H7 (cell line): ENCODE measurements around the gene CERS1. TPM values are rescaled to one million over a fixed set of nuclear protein-coding genes. Genes with fewer than 3 reads are reported as not detected.

ENCODE experiments used
- DNase-seq: peaks from one replicate; pipeline ENCODE4 v3.0.0; 2012
- H3K27me3 ChIP-seq: 2 replicates; pipeline ENCODE4 v1.6.0; 2011; ENCODE audit warnings: mild to moderate bottlenecking, low read length; ENCODE audit not compliant: control insufficient read depth, insufficient read depth
- H3K36me3 ChIP-seq: replicated peaks from 2 replicates; pipeline ENCODE4 v1.5.1; 2011; ENCODE audit warnings: low read length; ENCODE audit not compliant: control insufficient read depth, insufficient read depth
- H3K4me3 ChIP-seq: 2 replicates; pipeline ENCODE4 v1.5.1; 2011; ENCODE audit warnings: low read depth, mild to moderate bottlenecking, control low read depth, low read length, moderate library complexity; ENCODE audit not compliant: insufficient read depth
- total RNA-seq: library from RNA; depleted of rRNA; stranded (reverse); fragments of >200 nt; shearing (Covaris generic); gene quantifications from 2 replicates; pipeline ENCODE4 v1.2.3, GENCODE V29; 2014

The CERS1 gene
- total RNA-seq, 1 experiment from 2014 or later: 7.8 TPM

GRCh38 chr19:18898081-18898606 is 2.2 kb upstream of the CERS1 start:
- no peak for DNase-seq
- H3K36me3 ChIP-seq: no peaks in the 10 kb centered on the region; the same call in 1 of the 2 replicates
- H3K27me3 ChIP-seq: peaks cover 16% of the 10 kb centered on the region; the same call in 1 of the 2 replicates
- no peak overlapping the region for H3K4me3 ChIP-seq

- H3K27me3 ChIP-seq: peaks cover 16% of the 10 kb centered on the region; the same call in 1 of the 2 replicates
- no peaks in the 10 kb centered on the region; the same call in none of the 2 replicates for H3K36me3 ChIP-seq
- no peak overlapping the region for H3K4me3 ChIP-seq
- DNase-seq: no peak
Observed at GRCh38 chr19:18897094-18898029, 1.4 kb upstream of the CERS1 start.

- Histone ChIP-seq H3K4me3 (peak overlapping the region; percentile 28), H3K36me3 (no peaks in the 10 kb centered on the region; the same call in none of the 2 replicates), H3K27me3 (peaks cover 16% of the 10 kb centered on the region; the same call in 1 of the 2 replicates)
- DNase-seq: peak; percentile 87
Observed at GRCh38 chr19:18896421-18896841, 473 bp upstream of the CERS1 start.

- peak; percentile 95 for DNase-seq
- no peaks in the 10 kb centered on the region; the same call in none of the 2 replicates for H3K36me3 ChIP-seq
Observed at GRCh38 chr19:18895038-18895823, 727 bp downstream of the CERS1 start.

GRCh38 chr19:18894254-18895037 is 1.5 kb downstream of the CERS1 start:
- Histone ChIP-seq H3K4me3 (peak overlapping the region; percentile 70), H3K36me3 (no peaks in the 10 kb centered on the region; the same call in none of the 2 replicates), H3K27me3 (peaks cover 16% of the 10 kb centered on the region; the same call in 1 of the 2 replicates)
- DNase-seq: peak; percentile 97

More at GRCh38 chr19:18895038-18895823, 727 bp downstream of the CERS1 start:
- H3K4me3 ChIP-seq: peak overlapping the region; percentile 70
- H3K27me3 ChIP-seq: peaks cover 16% of the 10 kb centered on the region; the same call in 1 of the 2 replicates

GRCh38 chr19:18893587-18894253 is 2.2 kb downstream of the CERS1 start:
- no peaks in the 10 kb centered on the region; the same call in none of the 2 replicates for H3K36me3 ChIP-seq
- no peak overlapping the region for H3K4me3 ChIP-seq

DNA sequence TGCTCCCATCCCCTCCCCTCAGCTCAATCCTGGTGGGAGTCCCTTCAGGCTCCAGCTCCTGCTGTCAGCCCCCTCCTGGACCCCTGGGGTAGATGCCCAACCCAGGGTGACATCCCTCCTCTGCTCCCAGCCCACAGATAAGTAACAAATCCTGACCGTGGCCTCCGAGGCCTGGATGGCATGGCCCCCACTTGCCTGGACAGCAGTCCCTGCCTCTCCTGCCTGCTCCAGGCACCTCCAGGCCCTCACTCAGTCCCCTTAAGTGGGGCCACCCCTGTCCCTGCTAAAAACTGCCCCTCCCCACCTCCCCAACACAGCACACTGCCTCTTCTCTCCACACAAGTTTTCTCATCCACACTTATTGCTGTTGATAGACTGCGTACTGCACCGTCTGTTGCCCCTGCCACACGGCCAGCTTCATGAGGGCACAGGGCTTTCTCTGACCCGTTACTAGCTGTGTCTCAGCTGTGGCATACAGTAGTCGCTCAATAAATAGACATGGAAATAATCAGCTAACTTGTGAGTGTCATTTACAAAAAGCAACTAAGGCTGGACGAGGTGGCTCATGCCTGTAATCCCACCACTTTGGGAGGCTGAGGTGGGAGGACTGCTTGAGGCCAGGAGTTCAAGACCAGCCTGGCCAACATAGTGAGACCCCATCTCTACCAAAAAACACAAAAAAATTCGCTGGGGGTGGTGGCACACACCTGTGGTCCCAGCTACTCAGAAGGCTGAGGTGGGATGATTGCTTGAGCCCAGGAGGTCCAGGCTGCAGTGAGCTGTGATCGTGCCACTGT is 5.8 kb downstream of the CERS1 start:
- H3K36me3 ChIP-seq: no peaks in the 10 kb centered on the region; the same call in none of the 2 replicates

More at GRCh38 chr19:18893587-18894253, 2.2 kb downstream of the CERS1 start:
- H3K27me3 ChIP-seq: peaks cover 16% of the 10 kb centered on the region; the same call in 1 of the 2 replicates
- DNase-seq: no peak

DNA sequence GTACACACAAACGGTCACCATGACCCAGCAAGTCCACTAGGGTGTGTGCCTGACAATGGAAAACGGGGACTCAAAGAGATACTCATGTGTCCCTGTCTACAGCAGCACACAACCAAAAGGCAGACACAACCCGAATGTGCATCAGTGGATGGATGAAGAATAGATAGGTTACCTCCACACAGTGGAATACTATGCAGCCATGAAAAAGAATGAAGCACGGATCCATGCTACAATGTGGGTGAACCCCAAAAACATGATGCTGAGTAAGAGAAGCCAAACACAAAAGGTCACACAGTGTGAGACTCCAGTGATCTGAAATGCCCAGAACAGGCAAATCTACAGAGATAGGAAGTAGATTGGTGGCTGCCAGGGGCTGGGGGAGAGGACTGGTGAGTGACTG is 9.0 kb downstream of the CERS1 start:
- no peak overlapping the region for H3K4me3 ChIP-seq
- H3K27me3 ChIP-seq: no peaks in the 10 kb centered on the region
- H3K36me3 ChIP-seq: no peaks in the 10 kb centered on the region; the same call in 1 of the 2 replicates
- DNase-seq: no peak

More for the DNA sequence above, 5.8 kb downstream of the CERS1 start:
- no peak for DNase-seq
- Histone ChIP-seq H3K27me3 (peaks cover 7% of the 10 kb centered on the region; the same call in 1 of the 2 replicates), H3K4me3 (no peak overlapping the region)

GRCh38 chr19:18883526-18884304 is 12.2 kb downstream of the CERS1 start:
- DNase-seq: no peak
- H3K4me3 ChIP-seq: no peak overlapping the region
- H3K36me3 ChIP-seq: no peaks in the 10 kb centered on the region; the same call in 1 of the 2 replicates
- no peaks in the 10 kb centered on the region for H3K27me3 ChIP-seq

- Histone ChIP-seq H3K4me3 (no peak overlapping the region), H3K27me3 (no peaks in the 10 kb centered on the region), H3K36me3 (peaks cover 1% of the 10 kb centered on the region; the same call in 1 of the 2 replicates)
- no peak for DNase-seq
Observed at GRCh38 chr19:18881491-18881890, 14.5 kb downstream of the CERS1 start.

DNA sequence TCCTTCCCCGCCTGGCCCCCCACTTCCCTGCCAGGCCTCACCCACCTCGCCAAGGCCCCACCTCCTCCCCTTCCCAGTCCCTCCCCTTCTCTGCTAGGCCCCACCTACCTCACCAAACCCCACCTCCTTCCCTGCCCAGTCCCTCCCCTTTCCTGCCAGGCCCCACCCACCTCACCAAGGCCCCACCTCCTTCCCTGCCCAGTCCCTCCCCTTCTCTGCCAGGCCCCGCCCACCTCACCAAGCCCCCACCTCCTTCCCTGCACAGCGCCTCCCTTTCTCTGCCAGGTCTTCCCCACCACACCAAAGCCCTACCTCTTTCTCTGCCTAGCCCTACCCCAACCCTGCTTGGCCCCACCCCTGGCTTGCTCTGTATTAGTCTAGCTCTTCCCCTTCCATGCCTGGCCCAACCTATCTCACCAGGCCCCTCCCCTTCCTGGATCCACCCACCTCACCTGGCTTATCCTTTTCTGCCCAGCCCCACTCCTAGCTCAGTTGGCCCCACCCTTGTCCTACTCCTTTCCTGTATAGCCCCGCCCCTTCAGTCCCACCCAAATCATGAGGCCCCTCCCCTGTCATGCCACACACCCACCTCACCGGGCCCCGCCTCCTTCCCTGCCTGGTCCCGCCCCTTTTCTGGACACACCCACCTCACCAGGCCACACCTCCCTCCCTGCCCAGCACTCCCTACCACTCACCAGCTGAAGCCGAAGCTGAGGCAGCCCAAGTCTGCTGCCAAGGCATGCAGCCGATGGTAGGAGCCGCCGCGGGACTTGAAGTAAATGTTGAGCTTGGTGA is 16.2 kb downstream of the CERS1 start:
- no peaks in the 10 kb centered on the region for H3K27me3 ChIP-seq
- peak; percentile 94 for DNase-seq
- no peak overlapping the region for H3K4me3 ChIP-seq
- peaks cover 1% of the 10 kb centered on the region; the same call in 1 of the 2 replicates for H3K36me3 ChIP-seq
